HG03342 (cell line): ENCODE measurements around the gene GRIN2D.

Experiments used
- ATAC-seq: cut with Tn5 transposase; IDR thresholded peaks from one replicate; pipeline ENCODE4 v1.9.1; 2021; ENCODE audit warnings: mild to moderate bottlenecking, moderate library complexity; ENCODE audit not compliant: unreplicated experiment

GRIN2D gene

GRCh38 chr19:48397263-48398101, 4.0 kb downstream of the GRIN2D start:
- no peak for ATAC-seq

- no peak for ATAC-seq
Measured at GRCh38 chr19:48398102-48398374, 4.6 kb downstream of the GRIN2D start.

- ATAC-seq: peak; percentile 58
Measured at GRCh38 chr19:48398375-48399235, 5.1 kb downstream of the GRIN2D start.

- no peak for ATAC-seq
Measured at GRCh38 chr19:48400018-48400742, 6.7 kb downstream of the GRIN2D start.

- no peak for ATAC-seq
Measured at GRCh38 chr19:48401287-48401686, 7.8 kb downstream of the GRIN2D start.

GRCh38 chr19:48403606-48404005, 10.1 kb downstream of the GRIN2D start:
- ATAC-seq: peak; percentile 48

- ATAC-seq: no peak
Measured at GRCh38 chr19:48405010-48405659, 11.7 kb downstream of the GRIN2D start.

GRCh38 chr19:48405850-48406249, 12.4 kb downstream of the GRIN2D start:
- no peak for ATAC-seq

GRCh38 chr19:48413879-48414587, 20.6 kb downstream of the GRIN2D start:
- ATAC-seq: no peak

GRCh38 chr19:48415395-48415794, 21.9 kb downstream of the GRIN2D start:
- no peak for ATAC-seq

- no peak for ATAC-seq
Measured at GRCh38 chr19:48415806-48416221, 22.3 kb downstream of the GRIN2D start.

GRCh38 chr19:48417421-48417820, 24.0 kb downstream of the GRIN2D start:
- ATAC-seq: no peak

- no peak for ATAC-seq
Measured at GRCh38 chr19:48418317-48419064, 25.0 kb downstream of the GRIN2D start.

GRCh38 chr19:48419158-48419920, 25.9 kb downstream of the GRIN2D start:
- no peak for ATAC-seq

- no peak for ATAC-seq
Measured at GRCh38 chr19:48421548-48421947, 28.1 kb downstream of the GRIN2D start.

- no peak for ATAC-seq
Measured at GRCh38 chr19:48424694-48425219, 31.3 kb downstream of the GRIN2D start.

GRCh38 chr19:48428670-48429069, 35.2 kb downstream of the GRIN2D start:
- ATAC-seq: no peak

- no peak for ATAC-seq
Measured at GRCh38 chr19:48433337-48433736, 39.9 kb downstream of the GRIN2D start.

GRCh38 chr19:48436586-48436985, 43.1 kb downstream of the GRIN2D start:
- no peak for ATAC-seq
